GM19351 (cell line): Measurements from ENCODE around the gene PANK2.

Experiments
- ATAC-seq: cut with Tn5 transposase; IDR thresholded peaks from one replicate; pipeline ENCODE4 v1.9.1; 2021; ENCODE audit warnings: mild to moderate bottlenecking, moderate library complexity; ENCODE audit not compliant: unreplicated experiment

Gene PANK2

DNA sequence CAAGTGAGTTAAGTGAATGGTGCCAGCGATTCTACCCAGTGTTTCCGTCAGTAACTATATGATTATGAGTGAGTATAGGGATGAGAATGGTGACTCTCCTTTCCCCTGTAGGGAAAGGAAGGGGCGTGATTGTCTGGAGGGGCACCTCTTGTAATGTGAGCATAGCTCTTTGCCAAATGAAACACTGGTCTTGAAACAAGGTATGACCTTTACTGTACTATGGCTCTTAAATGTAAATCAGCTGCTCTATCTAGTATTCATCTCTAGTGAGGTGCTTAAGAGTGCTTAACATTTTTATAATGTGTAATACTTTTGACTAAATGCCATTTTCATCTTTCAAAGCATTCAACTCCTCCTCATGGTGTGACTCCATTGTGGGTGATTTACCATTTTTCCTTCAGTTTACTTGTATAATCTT lies 11.0 kb downstream of the PANK2 start:
- ATAC-seq = no peak

DNA sequence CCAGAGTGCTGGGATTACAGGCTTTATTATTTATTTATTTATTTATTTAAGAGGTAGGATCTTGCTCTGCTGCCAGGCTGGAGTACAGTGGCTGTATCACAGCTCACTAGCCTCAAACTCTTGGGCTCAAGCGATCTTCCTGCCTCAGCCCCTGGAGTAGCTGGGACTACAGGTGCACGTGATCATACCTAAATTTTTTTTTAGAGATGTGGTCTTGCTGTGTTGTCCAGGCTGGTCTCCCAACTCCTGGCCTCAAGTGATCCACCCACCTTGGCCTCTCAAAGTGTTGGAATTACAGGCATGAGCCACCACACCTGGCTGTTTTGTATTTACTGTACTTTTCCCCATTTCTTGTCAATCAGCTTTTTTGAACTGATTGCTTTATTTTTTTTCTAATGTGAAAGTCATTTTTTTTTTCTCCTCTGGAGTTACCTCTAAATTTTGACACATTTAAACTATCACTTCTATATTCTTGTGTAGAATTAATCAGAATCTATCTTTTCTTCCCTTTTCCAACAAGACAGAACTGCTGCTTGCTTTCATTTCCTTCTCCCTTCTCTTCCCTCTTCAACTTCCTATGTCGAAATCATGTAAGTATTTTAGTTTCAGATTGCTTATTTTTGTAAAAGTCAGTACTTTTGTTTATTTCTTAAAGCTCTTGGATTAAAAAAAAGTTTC lies 12.0 kb downstream of the PANK2 start:
- ATAC-seq = no peak

DNA sequence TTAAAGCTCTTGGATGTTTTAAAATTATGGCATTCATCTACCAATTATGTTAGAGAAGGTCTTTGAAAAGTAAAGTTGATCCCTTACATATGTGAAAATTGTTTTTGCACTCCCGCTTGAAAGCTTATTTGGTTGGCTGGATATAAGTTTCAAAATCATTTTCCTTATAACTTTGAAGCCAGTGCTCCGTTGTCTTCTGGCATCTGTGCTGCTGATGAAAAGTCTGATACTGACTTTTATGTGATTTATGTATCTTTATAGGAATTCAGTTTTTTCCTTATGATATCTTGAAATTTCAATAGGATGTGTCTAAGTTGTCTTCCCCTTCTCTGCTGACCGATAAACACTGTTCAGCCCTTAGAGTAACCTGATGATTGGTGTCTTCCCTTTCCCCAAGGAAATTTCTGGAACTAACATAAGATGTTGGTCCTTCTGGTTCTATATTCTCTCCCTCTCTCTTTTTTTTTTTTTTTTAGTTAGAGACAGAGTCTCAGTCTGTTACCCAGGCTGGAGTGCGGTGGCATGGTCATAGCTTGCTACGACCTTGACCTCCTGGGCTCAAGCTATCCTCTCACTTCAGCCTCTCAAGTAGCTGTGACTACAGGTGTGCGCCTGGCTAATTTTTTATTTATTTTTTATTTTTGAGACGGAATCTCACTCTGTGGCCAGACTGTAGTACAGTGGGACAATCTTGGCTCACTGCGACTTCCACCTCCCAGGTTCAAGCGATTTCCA lies 12.7 kb downstream of the PANK2 start:
- no peak for ATAC-seq

DNA sequence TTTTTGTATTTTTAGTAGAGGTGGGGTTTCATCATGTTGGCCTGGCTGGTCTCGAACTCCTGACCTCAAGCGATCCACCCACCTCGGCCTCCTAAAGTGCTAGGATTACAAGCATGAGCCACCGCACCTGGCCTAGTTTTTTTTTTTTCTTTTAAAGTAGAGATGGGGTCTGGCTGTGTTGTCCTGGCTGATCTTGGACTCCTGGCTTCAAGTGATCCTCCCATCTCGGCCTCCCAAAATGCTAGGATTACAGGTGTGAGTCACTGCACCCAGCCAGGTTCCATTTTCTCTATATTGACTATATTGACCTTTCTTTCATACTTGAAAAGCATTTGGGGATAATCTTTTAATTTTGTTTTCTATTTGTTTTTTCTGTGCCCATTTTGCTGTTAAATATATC lies 13.3 kb downstream of the PANK2 start:
- no peak for ATAC-seq

DNA sequence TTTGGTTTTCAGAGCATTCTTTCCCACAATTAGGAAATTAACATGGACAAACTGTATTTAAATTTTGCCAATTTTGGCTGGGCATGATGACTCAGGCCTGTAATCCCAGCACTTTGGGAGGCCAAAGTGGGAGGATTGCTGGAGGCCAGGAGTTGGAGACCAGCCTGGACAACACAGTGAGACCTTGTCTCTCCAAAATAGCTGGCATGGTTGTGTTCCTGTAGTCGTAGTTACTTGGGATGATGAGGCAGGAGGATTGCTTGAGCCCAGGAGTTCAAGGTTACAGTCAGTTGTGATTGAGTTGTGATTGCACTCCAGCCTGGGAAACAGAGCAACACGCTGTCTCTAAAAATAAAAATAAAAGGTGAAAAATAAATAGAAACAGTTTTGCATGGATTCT lies 15.0 kb downstream of the PANK2 start:
- no peak for ATAC-seq

DNA sequence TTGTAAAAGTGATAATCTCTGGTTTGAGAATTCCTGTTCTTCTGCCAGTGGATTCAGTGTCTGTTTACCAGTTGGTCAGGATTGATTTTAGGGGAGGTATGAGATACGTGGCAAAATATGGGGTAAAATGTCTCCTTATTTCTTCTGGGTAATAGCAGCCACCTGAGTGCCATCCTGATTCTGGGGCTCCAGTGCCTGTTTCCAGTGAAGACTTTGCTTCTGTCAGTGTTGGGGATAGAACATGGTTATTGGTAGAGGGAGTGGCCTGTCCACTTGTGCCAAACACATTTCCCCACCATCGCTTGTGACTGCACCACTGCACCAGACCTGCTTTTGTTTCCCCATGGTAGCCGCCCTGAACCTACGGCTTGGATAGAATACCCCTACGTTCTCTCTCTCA lies 15.7 kb downstream of the PANK2 start:
- ATAC-seq = no peak

DNA sequence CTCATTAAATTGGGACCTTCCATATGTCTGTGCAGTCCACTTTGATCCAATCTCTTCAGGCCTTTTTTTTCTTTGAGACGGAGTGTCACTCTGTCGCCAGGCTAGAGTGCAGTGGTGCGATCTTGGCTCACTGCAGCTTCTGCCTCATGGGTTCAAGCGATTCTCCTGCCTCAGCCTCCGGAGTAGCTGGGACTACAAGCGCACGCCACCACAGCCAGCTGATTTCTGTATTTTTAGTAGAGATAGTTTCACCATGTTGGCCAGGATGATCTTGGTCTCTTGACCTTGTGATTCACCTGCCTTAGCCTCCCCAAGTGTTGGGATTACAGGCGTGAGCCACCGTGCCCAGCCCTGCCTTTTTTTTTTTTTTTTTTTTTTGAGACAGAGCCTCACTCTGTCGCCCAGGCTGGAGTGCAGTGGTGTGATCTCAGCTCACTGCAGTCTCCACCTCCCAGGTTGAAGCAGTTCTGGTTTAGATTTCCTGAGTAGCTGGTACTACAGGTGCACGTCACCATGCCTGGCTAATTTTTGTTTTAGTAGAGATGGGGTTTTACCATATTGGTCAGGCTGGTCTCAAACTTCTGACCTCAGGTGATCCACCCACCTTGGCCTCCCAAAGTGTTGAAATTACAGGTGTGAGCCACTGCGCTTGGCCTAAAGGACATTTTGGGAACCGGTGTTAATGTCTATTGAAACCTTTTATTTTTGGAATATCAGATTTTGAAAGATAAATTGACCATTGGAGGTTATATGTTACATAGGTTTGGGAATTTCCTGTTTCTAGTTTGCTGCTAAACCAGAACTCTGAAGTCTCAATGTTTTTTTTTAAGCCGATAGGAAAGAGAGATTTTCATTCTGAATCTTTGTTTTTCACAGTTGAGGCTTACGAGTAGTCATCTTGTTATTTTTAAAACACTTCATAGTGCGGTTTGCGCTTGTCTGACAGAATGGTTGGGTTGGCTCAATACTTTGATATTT lies 17.8 kb downstream of the PANK2 start:
- ATAC-seq = peak; percentile 89

DNA sequence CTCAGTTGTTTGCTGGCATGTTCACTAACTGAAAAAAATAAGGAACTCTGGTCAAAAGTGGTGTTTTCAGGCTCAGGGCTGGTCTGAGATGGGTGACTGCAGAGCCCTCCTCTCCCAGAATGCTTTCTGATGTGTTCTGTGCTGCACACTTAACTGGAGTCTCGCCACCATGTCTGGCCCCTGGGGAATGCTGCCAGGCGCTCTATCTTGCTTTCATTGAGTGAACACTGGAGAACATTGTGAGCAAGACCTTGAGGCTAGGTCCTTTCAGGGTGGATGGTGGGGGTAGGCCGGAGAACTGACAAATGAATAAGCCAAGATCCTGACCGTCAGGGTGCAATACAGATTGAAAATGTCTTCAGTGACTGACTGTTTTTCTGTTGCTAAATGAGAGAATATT lies 19.5 kb downstream of the PANK2 start:
- ATAC-seq = no peak

DNA sequence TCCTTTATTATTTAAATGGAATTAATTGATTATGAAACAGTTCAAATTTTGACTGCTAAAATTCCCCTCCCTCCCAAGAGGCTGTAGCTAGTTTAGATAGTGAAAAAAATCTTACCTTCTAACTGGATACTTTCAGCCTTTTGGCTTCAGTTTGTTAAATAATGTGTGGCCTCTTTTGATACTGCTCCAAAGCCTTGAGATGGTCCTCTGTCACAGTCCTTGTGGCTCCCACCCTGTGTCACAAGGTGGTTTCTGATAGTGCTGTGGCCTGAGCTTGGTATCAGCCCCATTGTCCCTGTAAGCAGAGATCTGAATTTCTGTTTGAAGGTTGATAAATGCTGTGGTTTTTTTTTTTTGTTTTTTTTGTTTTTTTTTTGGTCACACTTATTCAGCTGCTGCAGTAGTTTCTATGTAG lies 20.8 kb downstream of the PANK2 start:
- ATAC-seq = no peak

DNA sequence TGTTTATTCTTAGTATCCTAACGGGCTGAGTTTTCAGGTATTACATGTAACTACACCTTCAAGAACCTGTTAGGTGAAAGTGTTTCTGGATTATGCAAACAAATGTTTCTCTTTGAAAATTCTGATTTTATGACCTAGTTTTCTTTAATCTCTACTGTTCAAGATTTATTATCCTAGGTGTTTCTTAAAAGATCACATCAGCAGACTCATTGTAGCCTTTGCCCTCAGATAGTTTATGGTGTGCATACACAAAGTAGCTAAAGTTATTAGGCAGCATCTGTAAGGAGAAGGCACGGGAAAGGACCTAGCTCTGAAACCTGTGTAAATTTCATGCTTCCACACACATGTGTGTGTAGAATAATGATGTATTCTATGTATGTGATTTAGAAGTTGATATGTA lies 21.7 kb downstream of the PANK2 start:
- ATAC-seq = no peak

DNA sequence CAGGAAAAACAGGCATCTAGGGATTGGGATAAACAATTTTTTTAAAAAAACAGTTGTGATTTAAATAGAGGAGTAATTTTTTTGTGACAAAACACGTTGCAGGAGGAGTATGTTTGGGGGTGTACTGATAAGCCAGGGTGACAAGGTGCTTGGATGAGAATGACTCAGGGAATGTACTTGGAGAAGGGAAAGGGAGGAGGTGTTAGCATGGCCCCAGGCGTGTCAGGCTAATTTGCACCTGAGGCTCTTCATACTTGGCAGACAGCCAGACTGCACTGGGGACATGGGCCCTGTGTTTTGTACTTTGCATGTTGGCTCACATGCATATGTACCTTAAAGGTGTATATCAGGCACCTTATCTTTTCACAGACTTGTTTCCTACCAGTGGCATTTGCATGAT lies 22.8 kb downstream of the PANK2 start:
- ATAC-seq = no peak

DNA sequence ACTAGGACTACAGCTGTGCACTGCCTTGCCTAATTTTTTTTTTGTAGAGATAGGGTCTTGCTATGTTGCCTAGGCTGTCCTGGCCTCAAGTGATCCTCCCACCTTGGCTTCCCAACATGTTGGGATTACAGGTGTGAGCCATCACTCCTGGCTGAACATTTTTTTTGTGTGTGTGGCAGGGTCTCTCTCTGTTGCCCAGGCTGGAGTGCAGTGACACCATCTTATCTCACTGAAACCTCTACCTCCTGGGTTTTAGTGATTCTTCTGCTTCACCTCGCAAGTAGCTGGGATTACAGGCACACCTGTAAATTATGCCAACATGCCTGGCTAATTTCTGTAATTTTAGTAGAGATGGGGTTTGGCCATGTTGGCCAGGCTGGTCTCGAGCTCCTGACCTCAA lies 25.3 kb downstream of the PANK2 start:
- ATAC-seq = no peak

DNA sequence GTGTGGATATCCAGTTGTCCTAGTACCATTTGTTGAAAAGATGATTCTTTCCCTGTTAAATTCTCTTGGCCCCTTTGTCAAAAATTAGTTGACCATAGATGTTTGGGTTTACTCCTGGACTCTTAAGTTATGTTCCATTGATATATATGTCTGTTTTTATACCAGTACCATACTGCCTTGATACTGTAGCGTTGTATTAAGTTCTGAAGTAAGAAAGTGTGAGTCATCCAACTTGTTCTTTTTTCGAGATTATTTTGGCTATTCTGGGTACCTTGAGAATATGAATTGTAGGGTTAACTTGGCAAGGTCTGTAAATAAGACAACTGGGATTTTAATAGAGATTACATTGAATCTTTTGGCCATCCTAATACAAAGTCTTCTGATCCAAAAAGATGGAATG lies 26.5 kb downstream of the PANK2 start:
- no peak for ATAC-seq

DNA sequence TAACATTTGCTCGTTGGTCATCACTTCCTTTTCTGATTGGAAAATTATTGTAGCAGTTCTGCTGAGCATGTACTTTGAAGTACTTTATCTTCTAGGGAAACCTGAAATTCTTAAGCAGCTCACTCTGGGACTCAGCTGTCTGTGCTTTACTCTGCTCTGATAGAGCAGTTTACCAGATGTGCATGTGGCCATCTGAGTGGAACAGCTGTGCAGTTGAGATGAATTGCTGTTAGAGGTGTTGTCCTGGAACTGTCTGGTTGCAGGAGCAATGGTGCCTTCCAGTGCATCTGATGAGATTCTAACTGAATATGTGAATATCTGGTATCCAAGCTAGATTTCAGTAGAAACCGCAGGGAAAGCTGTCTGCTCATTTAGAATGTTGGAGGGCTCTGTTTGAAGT lies 27.2 kb downstream of the PANK2 start:
- no peak for ATAC-seq

DNA sequence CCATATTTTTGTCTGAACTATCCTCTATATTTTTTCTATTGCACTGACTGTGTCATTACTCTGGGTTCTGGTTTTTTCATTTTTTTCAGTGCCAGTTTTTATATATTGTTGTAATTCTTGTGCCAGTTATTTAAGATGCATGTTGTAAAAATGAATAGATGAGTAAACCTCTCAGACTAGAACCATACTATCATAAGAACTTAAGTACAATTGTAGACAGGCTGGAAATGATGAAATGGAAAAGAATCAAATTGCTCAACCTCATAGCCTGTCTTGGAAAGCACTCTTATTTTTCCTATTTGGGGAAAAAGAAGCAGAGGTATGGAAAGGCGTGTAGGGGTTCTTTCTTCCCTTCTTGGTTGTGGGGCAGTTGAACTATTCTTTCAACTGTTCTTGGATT lies 30.2 kb downstream of the PANK2 start:
- no peak for ATAC-seq

DNA sequence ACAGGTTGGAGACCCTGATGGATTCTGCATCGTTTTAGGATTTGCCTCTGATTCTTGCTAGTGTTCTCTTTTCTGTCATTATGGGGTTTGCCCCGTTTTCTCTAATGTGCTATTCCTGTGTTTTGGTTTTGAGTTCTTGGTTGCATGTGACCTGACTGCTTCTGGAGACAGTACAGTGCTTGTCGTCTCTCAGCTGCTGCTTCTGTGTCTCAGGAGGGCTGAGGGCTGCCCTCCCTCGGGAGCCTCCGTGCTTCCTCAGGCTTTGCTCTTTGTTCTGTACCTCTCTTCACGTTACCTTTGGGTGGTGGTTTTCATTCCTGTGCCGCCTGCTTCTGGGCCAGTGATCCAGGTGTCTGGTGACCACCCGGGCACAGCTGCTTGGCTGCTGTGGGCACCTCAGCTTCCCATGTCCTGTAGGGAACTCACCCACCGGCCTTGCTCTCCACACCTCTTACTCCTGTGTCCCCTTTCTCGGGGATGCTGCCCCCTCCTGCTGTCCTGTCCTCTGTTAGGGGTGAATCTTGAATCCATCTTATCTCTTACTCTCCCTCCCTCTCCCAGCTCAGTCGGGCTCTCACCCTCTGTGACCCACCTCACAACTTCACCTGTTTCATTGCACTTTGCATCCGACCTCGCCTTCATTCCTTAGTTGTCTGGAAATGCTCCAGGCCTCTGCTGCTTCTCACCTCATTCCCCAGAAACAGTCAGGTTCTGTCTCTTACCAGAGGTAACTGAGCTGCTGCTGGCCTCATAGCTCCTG lies 33.2 kb downstream of the PANK2 start:
- no peak for ATAC-seq

DNA sequence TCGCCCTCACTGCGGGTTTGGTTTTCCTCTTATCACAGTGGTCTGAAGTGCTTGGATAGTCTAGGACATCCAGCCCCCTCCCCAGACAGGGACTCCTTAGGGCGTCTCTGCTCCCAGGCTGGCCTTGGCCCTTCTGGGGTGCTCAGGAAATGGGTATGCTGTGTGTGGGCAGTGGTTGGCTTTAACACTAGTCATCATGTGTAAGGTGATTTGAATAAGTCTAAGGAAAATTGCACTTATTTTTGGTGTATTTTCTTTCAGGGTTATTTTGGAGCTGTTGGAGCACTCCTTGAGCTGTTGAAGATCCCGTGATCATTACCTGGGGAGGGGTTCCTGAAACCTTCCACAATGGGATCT lies 33.8 kb downstream of the PANK2 start:
- no peak for ATAC-seq

DNA sequence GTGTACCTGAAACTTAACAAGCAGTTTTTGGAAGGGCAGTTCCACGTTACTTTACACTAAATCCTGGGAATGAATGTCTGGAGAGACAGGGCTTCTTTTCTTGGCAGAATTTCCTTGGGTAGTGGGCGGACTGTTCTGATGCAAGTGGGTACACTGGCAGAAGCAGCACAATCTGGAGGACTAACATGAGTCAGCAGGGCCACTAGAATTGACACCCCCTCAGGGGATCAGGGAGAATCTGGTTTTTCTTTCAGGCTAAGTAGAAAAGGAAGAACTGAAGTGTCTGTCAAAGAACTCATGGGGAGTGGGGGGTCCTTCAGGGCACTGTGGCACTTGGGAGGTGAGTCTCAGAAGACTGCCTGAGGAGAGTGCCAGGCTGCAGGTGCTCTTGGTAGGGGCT lies 34.6 kb downstream of the PANK2 start:
- no peak for ATAC-seq

DNA sequence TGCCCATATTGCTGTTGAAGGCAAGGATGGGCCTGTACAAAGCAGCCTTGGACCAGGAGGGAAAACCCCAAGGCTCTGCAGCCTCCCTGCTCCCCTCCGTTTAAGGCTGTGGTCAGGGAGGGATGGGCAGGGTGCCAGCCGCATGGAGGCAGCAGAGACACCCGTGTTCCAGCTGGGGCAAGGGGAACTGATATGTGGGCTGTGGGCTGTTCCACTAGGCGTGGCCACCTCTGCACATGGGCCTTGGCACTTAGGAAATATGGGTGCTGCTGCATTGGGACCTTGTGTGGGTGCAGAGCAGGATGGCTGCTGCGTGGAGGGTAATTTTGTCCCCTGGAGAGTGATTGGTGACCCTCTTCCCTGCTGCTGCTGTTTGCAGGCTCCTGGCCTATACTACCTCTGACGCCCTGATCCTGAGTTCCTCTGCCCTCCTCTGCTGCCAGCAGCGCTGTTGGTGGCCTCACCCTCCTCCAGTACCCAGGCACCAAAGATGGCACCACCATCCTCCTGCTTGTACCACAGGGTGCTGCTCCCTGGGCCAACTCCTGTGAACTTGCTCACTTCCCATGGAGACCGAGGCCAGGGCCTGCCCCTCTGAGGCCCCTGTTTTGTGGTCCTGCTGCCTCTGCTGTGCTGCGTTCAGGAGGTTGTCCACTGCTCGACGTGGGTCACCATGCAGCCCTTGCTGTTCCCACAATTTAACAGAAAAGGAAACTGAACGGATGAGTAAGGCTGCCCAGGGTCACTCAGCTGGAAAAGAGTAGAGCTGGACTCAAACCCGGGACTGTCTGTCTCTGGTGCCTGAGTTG lies 35.3 kb downstream of the PANK2 start:
- ATAC-seq = no peak

DNA sequence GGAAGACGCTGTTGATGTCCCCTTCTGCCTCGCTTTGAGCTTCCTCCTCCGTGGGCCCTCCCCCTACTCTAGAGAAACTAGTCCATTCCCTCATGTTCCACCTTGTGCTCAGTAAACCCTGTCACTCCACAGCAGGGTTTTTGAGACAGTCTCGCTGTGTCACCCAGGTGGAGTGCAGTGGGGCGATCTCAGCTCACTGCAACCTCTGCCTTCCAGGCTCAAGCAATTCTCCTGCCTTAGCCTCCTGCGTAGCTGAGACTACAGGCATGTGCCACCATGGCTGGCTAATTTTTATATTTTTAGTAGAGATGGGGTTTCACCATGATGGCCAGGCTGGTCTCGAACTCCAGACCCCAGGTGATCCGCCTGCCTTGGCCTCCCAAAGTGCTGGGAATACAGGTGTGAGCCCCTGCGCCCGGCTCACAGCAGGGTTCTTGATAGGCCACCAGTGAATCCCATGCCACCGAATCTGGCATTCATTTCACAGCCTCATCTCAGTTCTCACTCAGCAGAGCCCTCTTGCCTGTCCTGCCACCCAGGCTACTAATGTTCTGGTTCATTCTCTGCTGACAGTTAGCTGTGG lies 36.0 kb downstream of the PANK2 start:
- ATAC-seq = no peak
